ENCODE results near the gene CEP131.

- no peak for TF ChIP-seq CTCF (IDR thresholded peaks at IDR 0.05)
- TF ChIP-seq POLR2A (IDR thresholded peaks at IDR 0.05) = no peak
These were observed 39.0 kb upstream of the CEP131 start for GRCh38 chr17:81261582-81262336.
